K562 (cell line): Measurements from ENCODE around the gene TAF1D. TPM values are rescaled to one million over a fixed set of nuclear protein-coding genes. Genes with fewer than 3 reads are reported as not detected.

Source experiments
- BHLHE40 ChIP-seq: IDR thresholded peaks from 2 replicates; pipeline ENCODE4 v1.6.1; 2011; ENCODE audit warnings: low read length, improper control_type of control experiment
- CHCHD3 ChIP-seq: fragments of 250-450 bp; sonication (Bioruptor Pico); IDR thresholded peaks from 2 replicates; pipeline ENCODE4 v2.1.2; 2022; ENCODE audit warnings: mild to moderate bottlenecking
- ETV6 ChIP-seq, 3 experiments: fragments of 150-350 bp in 1 of 3; sonication (generic) in 1 of 3; formaldehyde crosslinking in 1 of 3; IDR thresholded peaks; 2 replicates each; pipeline versions ENCODE4 v1.6.1 to v1.8.0; 2014 to 2022; ENCODE audit warnings: borderline replicate concordance in 2 of 3, low read depth in 2 of 3, antibody characterized with exemption in 1 of 3, low read length in 1 of 3, mild to moderate bottlenecking in 1 of 3, missing genetic modification reagents in 1 of 3
- GTF2E2 ChIP-seq: fragments of 200-800 bp; sonication (Bioruptor generic); IDR thresholded peaks from 2 replicates; pipeline ENCODE4 v1.6.1; 2016; ENCODE audit warnings: missing genetic modification characterization, missing compliant biosample characterization
- MBD2 ChIP-seq: sonication (generic); IDR thresholded peaks from 2 replicates; pipeline ENCODE4 v1.6.1; 2016; ENCODE audit warnings: low read depth, borderline replicate concordance
- MXI1 ChIP-seq: IDR thresholded peaks from 2 replicates; pipeline ENCODE4 v1.6.1; 2011; ENCODE audit warnings: low read depth, mild to moderate bottlenecking, improper control_type of control experiment, low read length
- POLR2AphosphoS2 ChIP-seq: IDR thresholded peaks from 2 replicates; pipeline ENCODE4 v1.6.1; 2012; ENCODE audit warnings: low read length, improper control_type of control experiment
- ZNF589 ChIP-seq: fragments of 200-800 bp; sonication (Bioruptor generic); IDR thresholded peaks from 2 replicates; pipeline ENCODE4 v1.6.1; 2016; ENCODE audit warnings: low read depth, missing genetic modification characterization, missing compliant biosample characterization
- ZNF785 ChIP-seq: fragments of 250-450 bp; sonication (Bioruptor Pico); IDR thresholded peaks from 2 replicates; pipeline ENCODE4 v1.4.0; 2020; ENCODE audit warnings: mild to moderate bottlenecking
- ZNF79 ChIP-seq: fragments of 250-450 bp; sonication (Bioruptor Pico); IDR thresholded peaks from 2 replicates; pipeline ENCODE4 v1.4.0; 2020; ENCODE audit warnings: low read depth, mild to moderate bottlenecking, moderate library complexity
- polyA plus RNA-seq, 8 experiments: library from polyadenylated mRNA; depleted of rRNA in 4 of 8; stranded (reverse) in 5 of 8; unstranded in 3 of 8; fragments of >200 nt; fragmentation: Nextera tagmentation in 2 of 8; fragmentation: Illumina TruSeq in 1 of 8; extraction: Ambion mirVana in 2 of 8; extraction: Trizol in 1 of 8; gene quantifications; 2 replicates each; pipeline versions ENCODE4 v1.2.1 to v1.2.3, GENCODE V29; 2011 to 2014; ENCODE audit warnings: inconsistent platforms in 1 of 8, missing spikeins in 1 of 8
- total RNA-seq, 7 experiments: library from RNA; depleted of rRNA in 6 of 7; stranded (reverse); fragments of >200 nt in 6 of 7; fragmentation: Illumina TruSeq in 2 of 7; extraction: Trizol in 2 of 7; gene quantifications; 2 replicates each; pipeline versions ENCODE4 v1.2.1 to v1.2.3, GENCODE V29; 2011 to 2021; ENCODE audit warnings: low replicate concordance in 1 of 7
- TF ChIP-seq, protein P1 (sequence below): fragments of 450-650 bp; IDR thresholded peaks from 2 replicates; pipeline ENCODE4 v1.6.1; 2016; ENCODE audit warnings: mild to moderate bottlenecking
- TF ChIP-seq, protein P2 (sequence below): fragments of 450-650 bp; IDR thresholded peaks from 2 replicates; pipeline ENCODE4 v1.6.1; 2016; ENCODE audit warnings: low read depth
- TF ChIP-seq, protein P3 (sequence below): fragments of 250-450 bp; sonication (Bioruptor Pico); IDR thresholded peaks from 2 replicates; pipeline ENCODE4 v1.8.0; 2022; ENCODE audit warnings: inconsistent platforms

TAF1D gene
- total and polyA plus RNA-seq, 9 of the 15 experiments (the other 6 are each of a cell fraction or from before 2014, with no cell fraction given) = 122 to 347 (median 250) TPM

DNA sequence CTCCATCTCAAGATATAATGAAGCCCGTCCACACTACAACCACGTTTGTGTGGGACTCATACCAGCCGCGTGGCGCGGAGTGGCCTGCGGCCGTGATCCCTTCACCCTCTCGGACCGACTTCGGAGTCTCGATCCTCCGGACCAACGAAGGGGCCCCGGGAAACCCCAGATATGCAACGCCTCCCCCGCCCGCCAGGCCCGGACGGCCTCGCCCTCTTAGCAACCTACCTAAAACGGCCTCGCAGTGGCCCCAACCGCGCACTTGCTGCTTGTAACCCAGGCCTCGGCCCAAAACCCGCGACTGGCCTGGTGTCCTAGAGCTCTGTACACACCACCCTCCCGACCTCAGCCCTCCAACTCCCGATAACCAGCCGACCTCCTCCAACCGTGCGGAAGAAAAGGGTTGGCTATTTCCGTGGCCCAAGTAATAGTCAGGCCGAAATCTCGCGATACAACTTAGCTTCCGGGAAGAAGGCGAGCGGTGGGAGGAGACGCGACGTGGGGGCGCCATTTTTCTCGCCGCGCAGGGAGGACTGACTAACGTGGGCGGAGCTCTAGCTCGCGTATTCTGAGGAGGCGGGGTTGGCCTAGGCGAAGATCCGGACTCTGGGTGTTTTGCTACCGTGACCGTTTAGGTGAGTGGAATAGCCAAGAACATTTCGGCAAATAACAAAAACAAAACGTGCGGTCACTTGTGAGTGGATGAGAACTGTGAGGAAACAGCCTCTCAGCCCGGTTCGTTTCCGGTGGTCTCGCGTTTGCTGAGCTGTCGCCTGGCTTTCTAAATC lies at the start of gene TAF1D, which contains the start of gene C11orf54 (continued):
- TF ChIP-seq, protein P1, sequence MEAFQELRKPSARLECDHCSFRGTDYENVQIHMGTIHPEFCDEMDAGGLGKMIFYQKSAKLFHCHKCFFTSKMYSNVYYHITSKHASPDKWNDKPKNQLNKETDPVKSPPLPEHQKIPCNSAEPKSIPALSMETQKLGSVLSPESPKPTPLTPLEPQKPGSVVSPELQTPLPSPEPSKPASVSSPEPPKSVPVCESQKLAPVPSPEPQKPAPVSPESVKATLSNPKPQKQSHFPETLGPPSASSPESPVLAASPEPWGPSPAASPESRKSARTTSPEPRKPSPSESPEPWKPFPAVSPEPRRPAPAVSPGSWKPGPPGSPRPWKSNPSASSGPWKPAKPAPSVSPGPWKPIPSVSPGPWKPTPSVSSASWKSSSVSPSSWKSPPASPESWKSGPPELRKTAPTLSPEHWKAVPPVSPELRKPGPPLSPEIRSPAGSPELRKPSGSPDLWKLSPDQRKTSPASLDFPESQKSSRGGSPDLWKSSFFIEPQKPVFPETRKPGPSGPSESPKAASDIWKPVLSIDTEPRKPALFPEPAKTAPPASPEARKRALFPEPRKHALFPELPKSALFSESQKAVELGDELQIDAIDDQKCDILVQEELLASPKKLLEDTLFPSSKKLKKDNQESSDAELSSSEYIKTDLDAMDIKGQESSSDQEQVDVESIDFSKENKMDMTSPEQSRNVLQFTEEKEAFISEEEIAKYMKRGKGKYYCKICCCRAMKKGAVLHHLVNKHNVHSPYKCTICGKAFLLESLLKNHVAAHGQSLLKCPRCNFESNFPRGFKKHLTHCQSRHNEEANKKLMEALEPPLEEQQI = no peak
- TF ChIP-seq MXI1 (no peak; the same call in 1 of the 2 replicates), ZNF79 (CRISPR knock-in tag) (no peak), CHCHD3 (CRISPR knock-in tag) (no peak), POLR2AphosphoS2 (peak; percentile 91; the same call in 1 of the 2 replicates), MBD2 (peak; percentile 78; the same call in 1 of the 2 replicates), BHLHE40 (peak; percentile 27; the same call in 1 of the 2 replicates), GTF2E2 (no peak), ZNF785 (CRISPR knock-in tag) (no peak), ETV6 (IDR thresholded peaks at IDR 0.05; ENCODE audit: borderline replicate concordance in 1 of 2, low read depth in 2 of 2, low read length in 1 of 2) (peak; percentile 54 to 65; a peak in 1 of 4 replicates), ETV6 (CRISPR knock-in tag; IDR thresholded peaks at IDR 0.05; ENCODE audit: borderline replicate concordance) (no peak), ZNF589 (CRISPR knock-in tag) (no peak)
- TF ChIP-seq, protein P2, sequence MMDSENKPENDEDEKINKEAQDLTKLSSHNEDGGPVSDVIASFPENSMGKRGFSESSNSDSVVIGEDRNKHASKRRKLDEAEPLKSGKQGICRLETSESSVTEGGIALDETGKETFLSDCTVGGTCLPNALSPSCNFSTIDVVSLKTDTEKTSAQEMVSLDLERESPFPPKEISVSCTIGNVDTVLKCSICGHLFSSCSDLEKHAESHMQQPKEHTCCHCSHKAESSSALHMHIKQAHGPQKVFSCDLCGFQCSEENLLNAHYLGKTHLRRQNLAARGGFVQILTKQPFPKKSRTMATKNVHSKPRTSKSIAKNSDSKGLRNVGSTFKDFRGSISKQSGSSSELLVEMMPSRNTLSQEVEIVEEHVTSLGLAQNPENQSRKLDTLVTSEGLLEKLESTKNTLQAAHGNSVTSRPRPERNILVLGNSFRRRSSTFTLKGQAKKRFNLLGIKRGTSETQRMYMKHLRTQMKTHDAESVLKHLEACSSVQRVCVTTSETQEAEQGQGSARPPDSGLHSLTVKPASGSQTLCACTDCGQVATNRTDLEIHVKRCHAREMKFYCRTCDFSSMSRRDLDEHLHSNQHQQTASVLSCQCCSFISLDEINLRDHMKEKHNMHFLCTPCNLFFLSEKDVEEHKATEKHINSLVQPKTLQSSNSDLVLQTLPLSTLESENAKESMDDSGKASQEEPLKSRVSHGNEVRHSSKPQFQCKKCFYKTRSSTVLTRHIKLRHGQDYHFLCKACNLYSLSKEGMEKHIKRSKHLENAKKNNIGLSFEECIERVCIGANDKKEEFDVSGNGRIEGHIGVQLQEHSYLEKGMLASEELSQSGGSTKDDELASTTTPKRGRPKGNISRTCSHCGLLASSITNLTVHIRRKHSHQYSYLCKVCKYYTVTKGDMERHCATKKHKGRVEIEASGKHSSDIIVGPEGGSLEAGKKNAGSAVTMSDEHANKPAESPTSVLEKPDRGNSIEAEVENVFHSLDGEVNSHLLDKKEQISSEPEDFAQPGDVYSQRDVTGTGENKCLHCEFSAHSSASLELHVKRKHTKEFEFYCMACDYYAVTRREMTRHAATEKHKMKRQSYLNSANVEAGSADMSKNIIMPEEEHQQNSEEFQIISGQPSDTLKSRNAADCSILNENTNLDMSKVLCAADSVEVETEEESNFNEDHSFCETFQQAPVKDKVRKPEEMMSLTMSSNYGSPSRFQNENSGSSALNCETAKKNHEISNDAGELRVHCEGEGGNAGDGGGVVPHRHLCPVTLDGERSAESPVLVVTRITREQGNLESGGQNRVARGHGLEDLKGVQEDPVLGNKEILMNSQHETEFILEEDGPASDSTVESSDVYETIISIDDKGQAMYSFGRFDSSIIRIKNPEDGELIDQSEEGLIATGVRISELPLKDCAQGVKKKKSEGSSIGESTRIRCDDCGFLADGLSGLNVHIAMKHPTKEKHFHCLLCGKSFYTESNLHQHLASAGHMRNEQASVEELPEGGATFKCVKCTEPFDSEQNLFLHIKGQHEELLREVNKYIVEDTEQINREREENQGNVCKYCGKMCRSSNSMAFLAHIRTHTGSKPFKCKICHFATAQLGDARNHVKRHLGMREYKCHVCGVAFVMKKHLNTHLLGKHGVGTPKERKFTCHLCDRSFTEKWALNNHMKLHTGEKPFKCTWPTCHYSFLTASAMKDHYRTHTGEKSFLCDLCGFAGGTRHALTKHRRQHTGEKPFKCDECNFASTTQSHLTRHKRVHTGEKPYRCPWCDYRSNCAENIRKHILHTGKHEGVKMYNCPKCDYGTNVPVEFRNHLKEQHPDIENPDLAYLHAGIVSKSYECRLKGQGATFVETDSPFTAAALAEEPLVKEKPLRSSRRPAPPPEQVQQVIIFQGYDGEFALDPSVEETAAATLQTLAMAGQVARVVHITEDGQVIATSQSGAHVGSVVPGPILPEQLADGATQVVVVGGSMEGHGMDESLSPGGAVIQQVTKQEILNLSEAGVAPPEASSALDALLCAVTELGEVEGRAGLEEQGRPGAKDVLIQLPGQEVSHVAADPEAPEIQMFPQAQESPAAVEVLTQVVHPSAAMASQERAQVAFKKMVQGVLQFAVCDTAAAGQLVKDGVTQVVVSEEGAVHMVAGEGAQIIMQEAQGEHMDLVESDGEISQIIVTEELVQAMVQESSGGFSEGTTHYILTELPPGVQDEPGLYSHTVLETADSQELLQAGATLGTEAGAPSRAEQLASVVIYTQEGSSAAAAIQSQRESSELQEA = no peak
- TF ChIP-seq, protein P3, sequence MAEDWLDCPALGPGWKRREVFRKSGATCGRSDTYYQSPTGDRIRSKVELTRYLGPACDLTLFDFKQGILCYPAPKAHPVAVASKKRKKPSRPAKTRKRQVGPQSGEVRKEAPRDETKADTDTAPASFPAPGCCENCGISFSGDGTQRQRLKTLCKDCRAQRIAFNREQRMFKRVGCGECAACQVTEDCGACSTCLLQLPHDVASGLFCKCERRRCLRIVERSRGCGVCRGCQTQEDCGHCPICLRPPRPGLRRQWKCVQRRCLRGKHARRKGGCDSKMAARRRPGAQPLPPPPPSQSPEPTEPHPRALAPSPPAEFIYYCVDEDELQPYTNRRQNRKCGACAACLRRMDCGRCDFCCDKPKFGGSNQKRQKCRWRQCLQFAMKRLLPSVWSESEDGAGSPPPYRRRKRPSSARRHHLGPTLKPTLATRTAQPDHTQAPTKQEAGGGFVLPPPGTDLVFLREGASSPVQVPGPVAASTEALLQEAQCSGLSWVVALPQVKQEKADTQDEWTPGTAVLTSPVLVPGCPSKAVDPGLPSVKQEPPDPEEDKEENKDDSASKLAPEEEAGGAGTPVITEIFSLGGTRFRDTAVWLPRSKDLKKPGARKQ (CRISPR knock-in tag) = no peak
